ENCODE data around the gene EPS8L3.
"Not testable (repeated sequence)": the region's sequence is repeated elsewhere in the genome, so short reads cannot be mapped to it uniquely, and the experiment has no call there.

EPS8L3 gene

DNA sequence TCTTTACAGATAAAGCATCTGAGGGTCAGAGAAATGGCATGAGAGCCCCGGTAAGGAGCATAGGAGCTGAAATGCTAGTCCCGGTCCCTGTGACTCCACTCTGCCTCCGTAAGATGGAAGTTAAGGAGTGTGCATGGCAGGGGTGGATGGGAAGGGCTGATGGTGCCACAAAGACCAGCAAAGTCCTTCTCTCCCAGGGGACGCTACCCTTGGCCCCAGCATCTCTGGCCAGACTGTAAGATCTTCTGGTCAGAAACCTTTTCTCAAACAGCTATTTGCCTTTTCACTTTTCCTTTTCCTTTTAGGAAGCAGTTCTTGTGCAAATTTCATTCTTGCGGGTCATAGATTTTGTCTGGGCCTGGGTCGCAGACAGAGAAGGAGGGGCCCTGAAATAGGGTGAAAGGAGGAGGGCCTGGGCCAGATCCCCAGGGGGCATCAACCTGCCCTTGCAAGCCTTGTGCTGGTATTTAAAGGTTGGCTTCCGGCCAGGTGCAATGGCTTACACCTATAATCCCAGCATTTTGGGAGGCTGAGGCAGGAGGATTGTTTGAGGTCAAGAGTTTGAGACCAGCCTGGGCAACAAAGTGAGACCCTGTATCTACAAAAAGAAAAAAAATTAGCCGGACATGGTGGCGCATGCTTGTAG is 14.4 kb upstream of the EPS8L3 start:
- no peak for DNase-seq

DNA sequence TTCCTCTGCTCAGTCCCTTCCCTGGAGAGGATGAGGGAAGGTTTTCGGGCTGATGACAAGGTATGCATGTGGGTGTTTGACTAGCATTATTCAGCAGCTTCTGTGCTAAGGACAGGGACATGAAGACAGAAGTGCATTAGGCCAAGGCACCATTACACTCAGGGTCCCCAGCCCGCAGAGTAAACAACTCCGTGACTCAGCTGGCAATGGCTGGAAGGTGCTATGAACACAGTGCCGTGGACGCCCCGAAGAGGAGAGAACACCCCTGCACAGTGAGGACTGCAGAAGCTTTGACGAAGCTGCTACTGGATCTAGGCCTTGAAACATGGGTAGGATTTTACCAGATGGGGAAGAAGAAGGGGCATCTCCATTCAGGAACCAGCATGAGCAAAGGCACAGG is 13.7 kb upstream of the EPS8L3 start:
- DNase-seq, result no peak

DNA sequence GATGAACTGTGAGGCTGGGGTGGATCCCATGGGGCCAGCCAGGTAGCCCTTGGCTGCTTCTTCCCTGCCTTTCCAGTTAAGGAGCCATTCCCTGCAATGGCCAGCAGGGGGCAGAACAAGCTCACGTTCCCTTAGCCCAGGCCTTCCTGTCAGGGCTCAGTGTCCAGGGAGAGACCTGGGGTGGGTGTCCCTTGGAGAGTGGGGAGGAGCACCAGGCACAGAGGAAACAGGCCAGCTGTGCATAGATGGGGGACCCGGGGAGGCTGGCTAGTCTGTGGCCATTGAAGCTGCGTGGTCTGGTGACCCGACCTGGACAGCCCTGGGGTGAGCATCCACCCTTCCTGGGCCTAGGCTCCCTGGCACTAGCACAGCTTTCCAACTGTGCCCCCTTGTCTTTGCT is 13.2 kb upstream of the EPS8L3 start:
- peak; percentile 52 for DNase-seq

DNA sequence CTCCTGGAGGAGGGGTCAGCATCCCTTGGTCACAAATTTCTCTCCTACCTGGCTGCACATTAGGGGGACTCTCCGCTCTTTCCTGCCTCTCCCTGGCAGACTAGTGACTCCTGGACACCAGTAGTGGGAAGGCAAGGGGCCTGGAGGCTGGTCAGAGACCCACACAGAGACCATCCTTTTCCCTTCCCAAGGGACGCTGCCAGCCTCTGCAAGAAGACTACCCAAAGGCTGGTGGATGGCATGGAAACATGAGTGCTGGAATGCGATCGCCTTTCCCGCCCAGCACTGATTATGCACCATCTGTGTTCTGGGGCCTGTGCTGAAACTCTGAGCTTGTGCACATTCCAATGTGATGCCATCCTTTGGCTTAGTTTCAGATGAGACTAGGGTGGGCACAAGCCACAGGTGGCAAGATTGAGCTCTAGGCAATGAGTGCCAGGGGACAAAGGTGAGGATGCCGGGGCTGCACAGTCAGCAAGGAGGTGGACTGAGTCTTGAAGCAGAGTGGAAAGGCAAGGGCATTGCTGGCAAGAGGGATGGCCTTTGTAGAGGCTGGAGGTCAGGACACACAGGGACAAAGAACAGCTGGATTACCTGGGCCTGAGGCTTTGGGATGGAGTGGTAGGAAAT is 12.6 kb upstream of the EPS8L3 start:
- no peak for DNase-seq

DNA sequence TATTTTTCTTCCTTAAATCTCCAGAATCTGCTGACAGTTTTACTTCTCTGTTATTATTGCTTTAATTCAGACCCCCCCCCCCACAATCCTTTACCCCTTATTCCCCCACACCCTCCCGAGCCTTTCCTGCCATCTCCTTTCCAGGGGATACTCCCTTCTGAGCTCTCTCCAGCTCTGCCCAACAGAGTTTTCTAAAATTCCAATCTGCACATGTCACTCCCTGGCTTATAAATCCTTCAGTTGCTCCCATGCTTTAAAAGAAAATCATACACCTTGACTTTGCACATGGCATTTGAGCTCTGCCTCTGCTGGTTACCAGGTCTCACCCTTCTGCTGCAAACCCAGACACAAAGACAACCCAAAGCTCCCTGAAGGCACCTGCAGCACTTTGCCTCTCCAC is 11.7 kb upstream of the EPS8L3 start:
- no peak for DNase-seq

DNA sequence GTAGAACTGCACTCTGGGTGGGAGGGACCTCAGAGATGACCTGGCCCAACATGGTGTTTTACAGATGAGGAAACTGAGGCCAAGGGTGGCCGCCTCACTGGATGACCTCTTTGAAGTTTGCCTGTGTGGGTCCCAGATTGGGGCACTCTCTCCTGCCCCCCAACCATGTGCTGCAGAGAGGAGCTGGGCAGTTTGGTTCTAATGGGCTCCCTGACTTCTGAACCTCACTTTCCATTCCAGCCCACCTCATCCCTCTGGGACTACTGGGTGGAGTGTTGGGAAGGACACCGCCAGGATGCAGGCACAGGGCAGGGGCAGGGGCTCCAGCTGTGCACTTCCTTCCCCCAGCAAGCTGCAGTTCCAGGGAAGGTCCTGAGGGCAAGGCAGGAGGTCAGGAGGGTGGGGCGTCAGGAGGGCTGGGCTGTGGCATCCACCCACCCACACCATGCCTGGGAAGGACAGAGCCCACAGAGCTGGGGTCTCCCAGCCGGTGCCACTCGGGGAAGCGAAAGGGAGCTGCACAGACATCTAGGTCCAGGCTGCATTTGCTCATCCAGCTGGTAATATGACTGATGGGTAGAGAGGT is 10.3 kb upstream of the EPS8L3 start:
- DNase-seq, result no peak

DNA sequence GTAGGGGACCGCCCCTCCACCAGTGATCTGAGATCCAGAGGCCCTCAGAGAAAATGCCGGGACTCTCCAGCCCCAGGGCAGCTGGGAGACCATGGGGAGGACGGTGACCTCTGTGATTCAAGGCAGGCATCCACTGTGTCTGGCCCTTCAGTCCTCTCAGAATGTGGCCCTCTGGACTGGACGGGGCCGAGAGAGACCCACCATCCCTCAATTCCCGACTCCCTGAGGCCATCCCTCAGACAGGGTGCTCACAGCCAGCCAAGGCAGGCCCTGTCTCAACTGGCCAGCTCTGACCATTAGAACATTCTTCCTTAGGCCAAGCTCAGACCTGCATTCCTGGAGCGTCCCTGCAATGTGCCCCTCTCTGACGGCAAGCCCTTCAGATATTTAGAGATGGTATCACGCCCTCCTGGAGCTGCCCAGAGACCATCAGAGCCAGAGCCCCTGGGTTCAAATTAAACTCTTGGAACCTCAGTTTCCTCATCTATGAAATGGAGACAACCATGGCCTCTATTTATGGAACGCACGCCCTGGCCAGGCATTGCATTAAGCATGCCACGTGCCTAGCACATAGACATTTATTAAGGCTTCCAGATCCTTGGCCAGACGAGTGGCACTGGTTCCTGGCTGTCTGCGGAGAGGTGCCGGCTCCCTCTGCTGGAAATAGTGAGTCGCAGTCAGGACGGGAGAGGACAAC is 9.6 kb upstream of the EPS8L3 start:
- peak; percentile 84 for DNase-seq

DNA sequence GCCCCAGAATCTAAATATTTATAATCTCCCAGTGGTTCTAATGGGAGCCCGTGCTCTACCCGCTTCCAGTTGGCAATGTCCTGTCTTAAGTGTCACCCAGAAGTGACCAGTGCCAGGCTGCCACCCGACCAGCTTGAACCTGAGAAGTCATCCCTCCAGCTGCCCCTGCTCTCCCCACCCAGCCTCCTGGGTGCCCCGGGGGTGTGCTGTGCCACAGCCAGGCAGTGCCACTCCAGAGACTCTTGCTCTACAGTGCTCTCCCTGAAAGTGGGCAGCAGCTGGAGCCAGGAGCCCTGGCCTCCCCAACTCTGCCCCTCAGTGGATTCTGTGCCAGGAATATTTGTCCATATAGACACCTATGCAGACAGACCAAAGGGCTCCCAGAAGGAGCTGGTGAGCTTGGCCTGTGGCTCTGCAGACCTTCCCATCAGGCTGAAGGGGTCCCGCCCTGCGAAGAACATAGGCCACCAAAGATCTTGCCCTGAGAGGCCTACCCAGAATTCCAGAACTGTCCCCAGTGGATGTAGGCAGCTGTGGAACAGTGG is 9.0 kb upstream of the EPS8L3 start:
- DNase-seq, result no peak

DNA sequence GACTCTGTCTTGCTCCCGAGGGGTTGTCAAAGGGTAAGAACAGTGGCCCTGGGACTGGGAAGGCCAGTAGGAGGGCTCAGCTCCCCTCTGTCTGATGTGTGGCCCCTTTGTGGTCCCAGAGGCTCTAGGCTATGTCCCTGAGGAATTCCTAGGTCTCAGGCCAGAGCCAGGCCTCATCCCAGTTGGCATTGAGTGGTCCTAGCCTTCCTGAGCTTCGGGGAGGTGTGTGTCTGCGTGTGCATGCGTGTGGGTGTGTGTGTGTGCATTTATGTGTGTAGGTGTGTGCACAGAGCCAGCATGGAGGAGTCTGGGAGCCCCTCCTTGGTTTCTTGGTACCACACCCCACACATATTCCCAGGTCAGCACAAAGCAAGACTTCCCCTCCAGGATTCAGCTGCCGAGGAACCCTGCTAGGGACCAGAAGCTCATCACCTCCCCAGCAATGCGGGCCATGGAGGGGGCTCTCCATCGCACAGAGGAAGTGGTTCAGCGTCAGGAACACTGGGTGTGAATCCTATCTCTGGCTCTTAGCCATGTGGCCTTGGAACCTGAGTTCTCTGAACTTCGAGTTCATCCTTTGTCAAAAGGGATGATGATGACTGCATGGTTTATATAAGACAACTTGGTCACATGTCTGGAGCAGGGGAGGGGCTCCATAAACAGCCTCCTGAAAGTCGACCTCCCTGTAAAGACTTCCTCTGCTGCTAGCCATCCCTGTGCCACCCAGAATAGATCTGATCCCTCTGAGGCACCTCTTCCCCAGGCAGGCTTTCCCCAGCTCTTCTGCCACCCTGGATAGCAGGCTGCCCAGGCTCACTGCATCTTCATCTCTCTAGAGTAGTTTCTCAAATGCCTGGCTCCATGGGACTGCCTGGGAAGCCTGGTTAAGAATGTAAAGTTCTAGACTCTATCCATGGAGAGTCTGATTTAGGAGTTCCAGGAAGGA is 8.3 kb upstream of the EPS8L3 start:
- DNase-seq, result no peak

DNA sequence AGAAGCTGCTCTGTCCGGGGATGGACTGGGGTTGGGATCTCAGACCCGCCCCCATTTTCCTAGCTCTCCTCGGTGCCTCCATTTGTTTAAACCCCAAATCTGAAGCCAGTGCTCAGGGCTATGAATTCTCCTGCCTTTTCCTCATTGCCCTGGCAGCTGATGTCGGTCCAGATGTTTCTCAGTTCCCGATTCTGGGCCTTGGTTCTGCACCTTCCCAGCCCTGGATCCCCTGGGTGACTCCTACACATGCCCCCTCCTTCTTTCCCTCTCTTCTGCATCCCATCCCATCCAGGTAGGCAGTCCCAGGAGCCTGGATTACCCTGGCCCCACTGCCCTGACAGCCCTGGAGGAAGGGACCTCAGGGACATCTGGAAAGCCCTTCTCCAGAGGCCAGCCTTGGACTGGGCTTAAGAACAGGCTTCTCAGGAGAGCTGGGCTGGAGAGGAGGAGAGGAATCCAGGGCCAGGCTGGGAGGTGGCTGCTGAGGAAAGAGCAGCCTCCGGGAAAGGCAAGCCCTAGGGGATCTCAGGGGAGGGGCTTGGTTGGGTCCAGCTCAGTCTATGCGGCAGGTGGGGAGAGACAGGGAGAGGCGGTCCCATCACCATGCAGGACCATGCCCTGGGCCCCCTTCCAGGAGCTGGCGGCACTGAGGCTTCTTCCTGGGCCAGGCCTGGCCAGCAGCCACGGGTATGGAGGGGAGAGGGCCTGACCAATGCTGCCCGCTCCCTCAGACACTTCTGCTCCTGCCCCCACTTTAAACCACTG is 6.8 kb upstream of the EPS8L3 start:
- DNase-seq, result no peak

DNA sequence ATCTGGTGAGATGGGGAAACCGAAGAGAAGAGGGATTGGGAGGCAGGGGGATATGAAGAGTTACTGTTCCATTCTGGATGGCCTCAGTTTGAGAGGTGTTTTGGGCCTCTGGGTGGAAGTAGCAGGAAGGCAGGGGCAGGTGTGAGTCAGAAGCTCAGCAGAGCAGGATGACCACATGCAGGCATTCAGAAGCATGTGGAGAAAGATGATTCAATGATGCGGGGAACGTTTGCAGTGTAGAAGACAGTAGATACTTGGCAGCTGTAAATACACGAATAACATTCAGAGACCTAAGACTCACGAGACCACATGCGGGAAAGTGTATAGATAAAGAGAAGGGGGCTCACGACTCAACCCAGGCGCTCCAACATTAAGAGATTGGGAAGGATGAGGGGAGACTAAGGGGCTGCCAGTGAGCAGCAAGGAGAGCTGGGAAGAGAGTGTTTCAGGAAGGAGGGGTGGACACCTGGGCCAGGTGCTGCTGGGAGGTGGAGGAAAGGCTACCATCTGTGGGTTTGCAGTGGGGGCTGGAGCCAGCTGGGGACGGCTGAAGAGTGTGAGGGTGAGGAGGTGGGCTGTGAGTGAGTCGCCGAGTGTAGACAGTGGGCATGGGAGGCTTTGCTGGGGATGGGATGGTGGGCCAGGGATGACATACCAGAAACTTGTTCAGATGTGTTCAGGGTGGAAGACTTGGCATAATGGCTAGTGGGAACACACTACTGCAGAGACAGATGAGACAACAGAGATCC is 5.8 kb upstream of the EPS8L3 start:
- no peak for DNase-seq

DNA sequence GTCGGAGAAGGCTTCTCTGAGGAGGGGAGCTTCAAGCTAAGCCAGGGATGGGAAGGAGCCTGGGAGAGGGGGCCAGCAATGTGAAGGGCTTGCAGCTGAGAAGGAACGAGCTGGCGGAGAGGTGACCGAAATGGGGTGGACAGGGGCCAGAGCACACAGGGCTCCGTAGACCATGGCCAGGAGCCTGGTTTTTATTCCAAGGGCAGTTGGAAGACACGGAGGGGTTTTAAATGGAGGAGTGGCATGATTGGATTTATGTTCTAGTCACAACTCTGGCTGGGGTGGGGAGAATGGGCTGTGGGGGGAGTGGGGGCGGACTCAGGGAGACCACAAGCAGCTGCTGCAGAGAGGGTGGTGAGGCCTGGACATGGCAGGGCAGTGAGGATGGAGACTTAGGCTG is 5.1 kb upstream of the EPS8L3 start:
- DNase-seq, result no peak

DNA sequence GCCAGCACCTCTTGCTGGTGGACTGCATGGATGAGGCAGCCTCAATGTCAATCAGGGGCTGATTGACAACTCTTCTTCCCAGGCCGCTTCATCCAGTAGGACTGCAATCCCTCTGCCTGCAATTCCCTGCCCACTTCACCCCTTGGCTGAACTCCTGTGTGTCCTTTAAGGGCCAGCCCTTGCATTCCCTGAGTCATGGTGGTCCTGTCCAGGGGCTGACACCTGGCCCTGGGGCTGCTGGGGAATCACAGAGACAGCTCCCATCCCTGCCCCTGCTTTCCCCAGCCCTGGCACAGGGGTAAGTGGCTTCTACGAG is 4.6 kb upstream of the EPS8L3 start:
- DNase-seq, result no peak

DNA sequence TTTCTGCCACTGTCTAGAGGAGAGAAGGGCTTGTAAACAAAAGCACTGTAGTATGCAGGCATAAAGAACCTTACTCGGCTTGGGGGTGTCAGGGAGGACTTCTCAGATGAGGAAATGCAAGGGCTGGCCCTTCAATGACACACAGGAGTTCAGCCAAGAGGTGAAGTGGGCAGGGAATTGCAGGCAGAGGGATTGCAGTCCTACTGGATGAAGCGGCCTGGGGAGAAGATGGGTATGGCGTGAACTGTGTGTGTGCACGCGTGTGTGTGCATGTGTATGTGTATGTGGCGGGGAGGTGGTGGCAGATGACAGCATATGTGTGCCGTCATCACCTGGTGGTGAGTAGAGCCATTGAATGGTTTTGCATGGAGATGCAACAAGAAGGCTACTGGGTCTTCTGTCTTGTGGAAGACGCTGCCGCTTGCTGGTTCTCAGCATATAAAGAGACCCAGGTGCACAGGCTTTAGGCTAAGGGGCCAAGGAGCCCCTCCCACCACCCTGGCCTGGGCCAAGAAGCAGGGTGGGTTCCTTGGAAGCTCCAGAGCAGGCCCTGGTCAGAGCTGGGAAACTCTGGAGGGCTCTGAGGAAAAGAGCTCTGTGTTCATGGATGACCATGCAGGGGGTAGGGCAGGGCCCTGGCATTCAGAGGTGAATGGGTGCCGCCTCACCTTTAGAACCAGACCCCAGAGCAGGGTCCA is 4.1 kb upstream of the EPS8L3 start:
- DNase-seq, result no peak

DNA sequence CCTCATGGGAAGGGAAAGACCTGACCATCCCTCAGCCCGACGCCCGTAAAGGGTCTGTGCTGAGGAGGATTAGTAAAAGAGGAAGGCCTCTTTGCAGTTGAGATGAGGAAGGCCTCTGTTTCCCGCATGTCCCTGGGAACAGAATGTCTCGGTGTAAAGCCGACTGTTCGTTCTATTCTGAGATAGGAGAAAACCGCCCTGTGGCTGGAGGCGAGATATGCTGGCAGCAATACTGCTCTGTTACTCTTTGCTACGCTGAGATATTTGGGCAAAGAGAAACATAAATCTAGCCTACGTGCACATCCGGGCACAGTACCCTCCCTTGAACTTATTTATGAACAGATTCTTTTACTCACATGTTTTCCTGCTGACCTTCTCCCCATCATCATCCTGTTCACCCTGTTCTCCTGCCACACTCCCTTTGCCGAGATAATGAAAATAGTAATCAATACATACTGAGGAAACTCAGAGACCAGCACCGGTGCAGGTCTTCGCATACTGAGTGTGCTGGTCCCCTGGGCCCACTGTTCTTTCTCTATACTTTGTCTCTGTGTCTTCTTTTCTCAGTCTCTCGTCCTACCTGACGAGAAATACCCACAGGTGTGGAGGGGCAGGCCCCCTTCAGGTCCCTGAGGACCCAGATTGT is 3.4 kb upstream of the EPS8L3 start:
- DNase-seq, result not testable (repeated sequence)

DNA sequence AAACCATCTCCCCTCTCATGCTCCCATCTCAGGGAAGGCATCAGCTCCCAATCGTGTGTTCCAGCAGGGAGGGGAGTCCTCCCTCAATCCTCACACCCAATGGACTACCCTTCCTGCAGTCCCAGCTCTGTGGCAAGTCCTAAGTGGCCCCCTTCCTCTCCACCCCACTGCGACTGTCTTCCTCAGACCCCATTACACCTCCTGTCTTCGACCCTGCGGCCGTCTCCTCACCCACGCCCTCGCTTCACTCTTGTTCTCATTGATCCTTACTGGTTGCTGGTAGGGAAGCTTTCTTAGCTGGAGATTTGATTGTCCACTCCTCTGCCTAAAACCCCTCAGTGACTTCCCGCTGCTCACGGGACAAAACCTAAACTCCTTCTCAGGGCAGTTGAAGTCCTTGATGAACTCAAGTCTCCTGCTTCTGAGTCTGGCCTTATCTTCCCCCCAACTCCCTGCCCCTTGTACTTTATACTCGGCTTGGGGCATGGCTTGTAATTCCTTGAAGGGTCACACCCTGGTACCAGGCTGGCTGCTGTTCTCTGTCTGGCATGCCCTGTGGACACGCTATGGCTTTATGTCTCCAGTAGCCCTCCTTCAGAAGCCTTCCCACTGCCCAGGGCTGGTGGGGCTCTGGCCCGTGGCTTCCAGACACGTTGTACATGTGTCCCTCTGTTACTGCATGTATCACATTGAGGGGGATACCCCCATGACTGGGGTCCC is 2.3 kb upstream of the EPS8L3 start:
- DNase-seq, result no peak

DNA sequence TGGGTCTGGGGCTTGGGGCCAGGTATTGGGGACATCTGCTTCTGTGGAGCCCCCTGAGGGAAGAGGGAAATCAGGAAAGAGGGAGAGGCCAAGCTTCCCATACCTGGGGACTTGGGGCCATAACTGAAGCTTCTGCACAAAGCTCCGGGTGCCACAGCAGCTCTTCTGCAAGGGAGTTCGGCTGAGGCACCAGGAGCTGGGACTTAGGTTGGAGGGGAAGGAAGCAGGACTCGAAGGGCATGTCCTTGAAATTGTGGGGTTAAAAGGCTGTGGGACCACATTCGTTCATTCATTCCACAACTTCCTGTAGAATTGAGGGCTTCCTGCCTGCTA is 1.7 kb upstream of the EPS8L3 start:
- DNase-seq, result no peak

DNA sequence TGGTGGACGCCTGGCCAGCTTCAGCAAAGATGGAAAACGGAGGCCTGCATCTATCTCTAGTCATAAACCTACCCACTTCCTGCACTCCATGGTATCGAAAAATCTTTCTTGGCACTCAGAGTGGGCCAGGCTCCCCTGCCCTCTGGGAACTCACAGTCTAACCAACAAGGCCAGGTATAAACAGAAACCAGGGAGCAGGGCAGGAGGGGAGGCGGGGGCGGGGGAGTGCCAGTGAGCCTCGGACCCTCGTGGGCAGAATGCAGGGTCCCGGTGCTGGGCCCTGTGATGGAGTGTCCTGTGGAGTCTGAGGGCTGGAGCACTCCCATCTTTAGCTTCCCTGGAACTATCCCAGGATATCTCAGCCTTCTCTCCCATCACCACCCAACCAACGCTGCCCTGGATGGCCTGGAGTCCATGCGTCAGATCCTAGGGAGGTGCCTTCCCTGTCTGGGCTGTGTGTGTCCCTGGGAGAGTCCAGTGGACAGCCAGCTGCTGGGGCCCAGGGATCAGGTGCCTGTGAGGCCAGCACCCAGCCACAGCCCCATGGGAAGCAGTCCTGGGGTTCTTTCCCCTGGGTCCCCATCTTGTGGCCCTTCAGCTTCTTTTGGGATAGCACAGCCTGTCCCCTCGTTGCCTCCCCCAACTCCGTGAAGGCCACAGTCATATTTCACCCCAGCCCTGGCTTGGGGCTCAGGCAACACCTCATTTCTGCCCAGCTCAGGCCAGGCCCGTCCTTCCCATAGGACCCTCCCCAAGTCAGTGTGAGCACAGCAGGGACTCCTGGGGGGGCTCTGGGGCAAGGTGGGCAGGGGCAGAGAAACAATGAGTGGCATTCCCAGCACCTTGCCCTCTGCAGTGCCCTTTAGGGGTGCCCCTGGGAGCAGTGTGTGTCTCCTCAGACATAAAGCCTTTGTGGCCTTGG is 1.1 kb upstream of the EPS8L3 start:
- no peak for DNase-seq
